Stimulated activated CD4-positive, alpha-beta T cell treated with anti-CD3 and anti-CD28 coated beads, Interleukin-4, amount 100 ng/mL, for 1 hour (primary cell): ENCODE data around the gene AOPEP.
A peak's percentile ranks its signal among the peaks of the same experiment; 100 is the strongest.
"Not testable (repeated sequence)": the region's sequence is repeated elsewhere in the genome, so short reads cannot be mapped to it uniquely, and the experiment has no call there.

ENCODE experiments used
- DNase-seq: peaks from one replicate; pipeline ENCODE4 v3.0.0-alpha.2; 2020

The AOPEP gene

GRCh38 chr9:95003689-95004410, 277.4 kb downstream of the AOPEP start:
- peak; percentile 7 for DNase-seq

- peak; percentile 49 for DNase-seq
Measured at GRCh38 chr9:95004411-95005277, 278.1 kb downstream of the AOPEP start.

- no peak for DNase-seq
Measured at GRCh38 chr9:95005278-95006143, 279.0 kb downstream of the AOPEP start.

GRCh38 chr9:95007226-95007869, 280.8 kb downstream of the AOPEP start:
- no peak for DNase-seq

- no peak for DNase-seq
Measured at GRCh38 chr9:95008151-95008771, 281.8 kb downstream of the AOPEP start.

GRCh38 chr9:95009459-95009858, 283.0 kb downstream of the AOPEP start:
- no peak for DNase-seq

GRCh38 chr9:95010431-95010838, 283.9 kb downstream of the AOPEP start:
- DNase-seq, result no peak

GRCh38 chr9:95012035-95012708, 285.7 kb downstream of the AOPEP start:
- no peak for DNase-seq

GRCh38 chr9:95012902-95013301, 286.4 kb downstream of the AOPEP start:
- no peak for DNase-seq

- no peak for DNase-seq
Measured at GRCh38 chr9:95014917-95015316, 288.4 kb downstream of the AOPEP start.

- no peak for DNase-seq
Measured at GRCh38 chr9:95015569-95015968, 289.1 kb downstream of the AOPEP start.

GRCh38 chr9:95017062-95017461, 290.6 kb downstream of the AOPEP start:
- no peak for DNase-seq

- no peak for DNase-seq
Measured at GRCh38 chr9:95017661-95018060, 291.2 kb downstream of the AOPEP start.

- DNase-seq, result no peak
Measured at GRCh38 chr9:95018099-95018936, 291.8 kb downstream of the AOPEP start.

GRCh38 chr9:95020644-95021043, 294.1 kb downstream of the AOPEP start:
- not testable (repeated sequence) for DNase-seq

GRCh38 chr9:95021166-95021886, 294.8 kb downstream of the AOPEP start:
- no peak for DNase-seq

GRCh38 chr9:95022657-95023056, 296.2 kb downstream of the AOPEP start:
- DNase-seq, result no peak

- no peak for DNase-seq
Measured at GRCh38 chr9:95023217-95024003, 296.9 kb downstream of the AOPEP start.

GRCh38 chr9:95024097-95024671, 297.7 kb downstream of the AOPEP start:
- no peak for DNase-seq
